Measurements from ENCODE around the gene UBXN10.
"Not testable (repeated sequence)": the region's sequence is repeated elsewhere in the genome, so short reads cannot be mapped to it uniquely, and the experiment has no call there.

UBXN10 gene

GRCh38 chr1:20210736-20211460 lies 25.0 kb downstream of the UBXN10 start:
- DNase-seq = no peak

DNA sequence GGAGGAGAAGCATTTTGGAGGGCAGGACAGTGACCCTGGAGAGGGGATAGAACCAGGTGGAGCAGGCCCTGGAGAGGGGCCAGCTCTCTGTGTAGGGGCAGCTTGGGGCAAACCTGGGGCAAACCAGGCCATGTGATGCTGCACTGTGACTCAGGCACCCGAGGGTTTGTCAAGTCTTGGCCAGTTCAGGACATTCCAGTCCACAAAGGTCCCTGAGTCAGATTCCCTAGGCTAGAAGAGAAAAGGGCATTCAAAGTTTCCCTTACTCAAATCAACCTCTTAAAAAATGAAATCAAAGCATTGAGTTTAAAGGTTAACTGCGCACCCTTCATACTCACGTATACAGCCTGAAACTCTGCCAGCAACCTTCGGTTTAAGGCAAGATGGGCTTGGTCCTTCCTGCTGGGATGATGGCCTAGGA lies 25.6 kb downstream of the UBXN10 start:
- DNase-seq = no peak

GRCh38 chr1:20212085-20212684 lies 26.3 kb downstream of the UBXN10 start:
- DNase-seq = no peak

- peak; percentile 57 for DNase-seq
Observed at GRCh38 chr1:20212685-20213331, 26.9 kb downstream of the UBXN10 start.

DNA sequence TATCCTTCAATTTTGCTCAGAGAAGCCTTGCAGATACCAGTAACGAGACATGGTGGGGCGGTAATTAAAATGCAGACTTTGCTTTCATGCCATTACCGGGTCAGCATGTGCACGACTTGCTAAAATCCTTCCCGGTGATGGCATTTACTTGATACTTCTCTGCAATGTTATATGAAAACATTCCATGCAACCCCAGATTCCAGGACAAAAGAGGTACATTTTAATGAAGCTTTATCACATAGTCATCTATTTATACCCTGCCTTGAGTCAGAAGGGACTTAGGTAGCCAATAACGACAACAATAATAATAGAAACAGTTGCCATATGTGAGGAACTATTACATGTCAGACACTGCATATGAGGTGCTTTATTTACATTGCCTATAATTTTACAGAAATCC lies 29.8 kb downstream of the UBXN10 start:
- DNase-seq = no peak

DNA sequence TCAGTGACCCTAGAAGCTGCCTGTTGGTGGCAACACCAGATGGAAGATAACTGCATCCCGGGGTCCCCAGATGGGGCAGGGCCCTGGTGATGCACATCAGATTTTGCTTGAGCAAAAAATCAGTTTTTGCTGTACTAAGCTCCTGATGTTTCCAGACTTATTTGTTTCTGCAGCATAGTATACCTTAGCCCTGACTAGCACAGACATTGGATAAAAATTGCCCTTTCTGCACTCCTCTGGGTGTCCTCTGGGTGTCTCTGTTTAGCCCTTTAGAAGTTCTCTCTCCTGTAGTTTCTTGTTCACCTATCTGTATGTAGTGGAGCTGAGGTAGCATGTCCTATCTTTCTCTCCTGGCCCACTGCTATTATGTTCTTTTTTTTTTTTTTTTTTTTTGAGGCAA lies 30.7 kb downstream of the UBXN10 start:
- no peak for DNase-seq

- not testable (repeated sequence) for DNase-seq
Observed at GRCh38 chr1:20219053-20219452, 33.2 kb downstream of the UBXN10 start.

- no peak for DNase-seq
Observed at GRCh38 chr1:20220036-20220435, 34.1 kb downstream of the UBXN10 start.

GRCh38 chr1:20223106-20223505 lies 37.2 kb downstream of the UBXN10 start:
- DNase-seq = no peak

- no peak for DNase-seq
Observed at GRCh38 chr1:20223551-20224419, 37.9 kb downstream of the UBXN10 start.

- no peak for DNase-seq
Observed at GRCh38 chr1:20224546-20224945, 38.6 kb downstream of the UBXN10 start.

GRCh38 chr1:20227704-20228103 lies 41.8 kb downstream of the UBXN10 start:
- DNase-seq = no peak

DNA sequence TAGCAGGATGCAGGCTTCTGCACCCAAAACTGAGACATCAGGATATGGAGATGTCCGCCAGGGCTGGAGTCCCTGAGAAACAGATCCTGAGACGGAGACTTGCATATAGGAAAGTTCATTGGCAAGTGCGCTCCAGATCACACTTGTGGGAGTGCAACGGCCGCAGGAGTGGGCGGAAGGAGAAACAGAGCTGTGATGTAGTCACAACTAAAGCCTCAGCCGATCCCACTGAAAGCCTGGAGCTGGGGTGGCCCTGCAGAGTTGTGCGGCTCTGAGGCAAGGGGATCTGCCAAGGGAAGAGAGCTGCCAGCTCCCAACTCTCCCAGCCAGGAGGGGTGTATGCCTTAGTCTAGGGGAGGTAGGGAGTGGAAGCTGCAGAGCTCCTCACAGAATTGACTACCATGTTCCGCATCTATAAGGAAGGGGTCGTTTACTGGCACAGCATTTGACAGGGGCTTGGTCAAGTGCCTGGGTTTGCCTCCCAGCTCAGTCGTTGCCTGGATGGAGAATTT lies 42.5 kb downstream of the UBXN10 start:
- DNase-seq = no peak

DNA sequence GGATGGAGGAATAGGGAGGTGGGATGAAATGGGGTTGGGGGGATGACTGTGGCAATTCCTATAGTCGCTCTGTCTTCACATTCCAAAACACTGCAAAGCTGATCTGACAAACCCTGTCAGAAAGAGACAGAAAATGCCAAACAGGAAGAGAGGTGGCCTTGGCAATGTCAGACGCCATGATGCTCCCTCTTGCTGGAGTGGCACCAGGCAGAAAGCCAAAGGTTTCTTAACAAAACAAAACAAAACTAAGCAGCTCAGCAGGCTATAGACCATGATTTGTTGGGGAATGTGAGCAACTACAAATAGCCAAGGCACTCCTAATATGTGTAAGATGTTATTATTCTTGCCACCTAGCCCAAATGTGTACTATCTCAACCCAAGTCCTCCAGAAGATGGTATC lies 43.3 kb downstream of the UBXN10 start:
- DNase-seq = no peak

- not testable (repeated sequence) for DNase-seq
Observed at GRCh38 chr1:20232564-20232963, 46.7 kb downstream of the UBXN10 start.

- no peak for DNase-seq
Observed at GRCh38 chr1:20233394-20233793, 47.5 kb downstream of the UBXN10 start.

- DNase-seq = no peak
Observed at GRCh38 chr1:20233866-20234265, 48.0 kb downstream of the UBXN10 start.

GRCh38 chr1:20234788-20235535 lies 49.1 kb downstream of the UBXN10 start:
- no peak for DNase-seq

DNA sequence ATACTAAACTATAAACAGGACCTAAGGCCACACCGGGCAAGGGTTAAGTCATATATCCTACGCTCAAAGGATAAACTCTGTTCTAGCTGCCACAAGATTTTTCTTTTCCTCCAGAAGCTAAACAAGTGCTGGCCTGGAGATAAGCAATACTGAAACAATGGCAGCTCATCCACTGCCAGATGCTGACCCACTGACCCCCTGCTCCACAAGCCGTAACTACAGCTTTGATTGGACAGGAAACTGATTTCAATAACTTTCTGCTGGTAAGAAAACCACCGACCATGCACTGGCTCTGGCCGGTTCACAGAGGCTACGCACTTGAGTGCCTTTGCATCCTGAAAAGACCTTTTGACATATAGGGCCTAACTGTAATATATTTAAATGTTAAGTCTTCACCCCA lies 51.8 kb downstream of the UBXN10 start:
- no peak for DNase-seq

DNA sequence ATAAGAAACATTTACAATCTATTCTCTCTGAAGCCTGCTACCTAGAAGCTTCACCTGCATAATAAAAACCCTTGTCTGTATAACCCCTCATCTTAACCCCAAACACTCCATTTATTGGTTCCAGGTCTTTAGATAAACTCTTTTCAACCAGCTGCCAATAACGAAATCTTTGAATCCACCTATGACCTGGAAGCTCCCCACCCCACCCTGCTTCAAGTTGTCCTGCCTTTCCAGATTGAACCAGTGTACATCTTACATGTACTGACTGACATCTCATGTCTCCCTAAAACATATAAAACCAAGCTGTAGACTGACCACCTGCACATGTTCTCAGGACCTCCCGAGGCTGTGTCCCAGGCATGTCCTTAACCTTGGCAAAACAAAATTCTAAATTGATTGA lies 54.1 kb downstream of the UBXN10 start:
- no peak for DNase-seq

- no peak for DNase-seq
Observed at GRCh38 chr1:20242890-20243479, 57.1 kb downstream of the UBXN10 start.

Data from activated T-cell treated with anti-CD3 and anti-CD28 coated beads, Interleukin-2, amount 50 U/mL, for 1 hour (primary cell).